GM19099 (cell line): ENCODE results near the gene CGB8.

Experiments
- POLR2A ChIP-seq: IDR thresholded peaks from 3 replicates; pipeline ENCODE4 v1.6.1; 2011; ENCODE audit warnings: low read depth; ENCODE audit not compliant: insufficient read length; ENCODE audit errors: extremely low read depth

Gene CGB8

DNA sequence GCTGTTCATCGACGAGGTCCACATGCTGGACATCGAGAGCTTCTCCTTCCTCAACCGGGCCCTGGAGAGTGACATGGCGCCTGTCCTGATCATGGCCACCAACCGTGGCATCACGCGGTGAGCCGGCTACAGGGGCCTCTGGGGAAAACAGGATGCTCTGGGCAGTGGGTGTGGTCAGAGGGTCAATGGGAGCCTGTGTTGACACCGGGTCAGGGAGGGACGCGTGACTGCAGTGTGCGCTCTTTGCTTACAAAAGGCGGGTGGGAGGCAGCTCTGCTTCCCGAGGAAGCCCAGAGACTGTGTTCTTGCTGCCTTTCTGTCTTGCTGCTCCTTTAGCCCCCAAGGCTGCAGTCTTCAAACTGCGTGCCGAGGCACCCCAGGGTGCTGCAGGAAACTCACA is 37.7 kb downstream of the CGB8 start:
- no peak for TF ChIP-seq POLR2A

DNA sequence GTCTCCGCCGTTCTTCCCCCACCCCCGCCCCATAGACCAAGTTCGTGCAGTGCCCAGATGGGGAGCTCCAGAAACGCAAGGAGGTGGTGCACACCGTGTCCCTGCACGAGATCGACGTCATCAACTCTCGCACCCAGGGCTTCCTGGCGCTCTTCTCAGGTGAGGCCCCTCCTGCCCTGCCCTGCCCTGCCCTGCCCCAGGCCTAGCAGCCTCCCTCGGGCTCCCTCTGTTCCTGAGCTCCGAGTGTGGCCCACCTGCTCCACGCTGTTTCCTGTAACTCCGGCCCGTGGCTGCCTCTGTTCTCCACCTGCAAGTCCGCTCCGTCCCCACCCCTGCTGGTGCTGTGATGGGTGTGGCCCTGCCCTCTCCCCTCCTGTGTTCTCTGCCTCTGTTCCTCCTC is 38.5 kb downstream of the CGB8 start:
- TF ChIP-seq POLR2A = no peak

DNA sequence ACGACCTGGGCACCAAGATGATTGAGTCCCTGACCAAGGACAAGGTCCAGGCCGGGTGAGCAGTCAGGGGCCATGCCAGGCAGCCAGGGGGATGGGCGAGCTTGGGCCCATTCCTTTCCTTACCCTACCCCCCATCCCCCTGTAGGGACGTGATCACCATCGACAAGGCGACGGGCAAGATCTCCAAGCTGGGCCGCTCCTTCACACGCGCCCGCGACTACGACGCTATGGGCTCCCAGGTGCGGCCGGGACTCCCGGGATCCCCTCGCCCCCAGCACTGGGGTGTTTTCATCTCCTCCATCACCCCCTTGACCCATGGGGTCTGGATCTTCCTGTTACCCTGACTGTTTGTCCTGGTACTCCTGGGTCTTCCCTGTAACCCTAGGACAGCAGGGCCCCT is 39.1 kb downstream of the CGB8 start:
- TF ChIP-seq POLR2A = no peak

DNA sequence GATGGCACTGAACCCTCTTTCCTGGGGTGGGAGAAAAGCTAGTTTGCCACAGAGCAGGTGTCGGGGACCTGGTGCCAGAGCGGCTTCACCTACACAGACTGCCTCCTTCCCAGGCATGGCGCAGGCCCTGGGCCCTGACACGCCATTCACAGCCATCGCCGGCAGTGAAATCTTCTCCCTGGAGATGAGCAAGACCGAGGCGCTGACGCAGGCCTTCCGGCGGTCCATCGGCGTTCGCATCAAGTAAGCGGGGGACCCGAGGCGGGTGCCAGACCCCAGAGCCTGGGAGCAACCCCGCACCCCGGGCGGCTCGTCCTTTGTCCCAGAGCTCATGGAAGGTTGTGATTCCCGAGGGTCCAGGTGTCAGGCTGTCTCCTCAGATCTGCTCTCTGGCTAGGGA is 42.0 kb downstream of the CGB8 start:
- TF ChIP-seq POLR2A = no peak

GRCh38 chr19:49004964-49005614 is 43.8 kb downstream of the CGB8 start:
- no peak for TF ChIP-seq POLR2A

DNA sequence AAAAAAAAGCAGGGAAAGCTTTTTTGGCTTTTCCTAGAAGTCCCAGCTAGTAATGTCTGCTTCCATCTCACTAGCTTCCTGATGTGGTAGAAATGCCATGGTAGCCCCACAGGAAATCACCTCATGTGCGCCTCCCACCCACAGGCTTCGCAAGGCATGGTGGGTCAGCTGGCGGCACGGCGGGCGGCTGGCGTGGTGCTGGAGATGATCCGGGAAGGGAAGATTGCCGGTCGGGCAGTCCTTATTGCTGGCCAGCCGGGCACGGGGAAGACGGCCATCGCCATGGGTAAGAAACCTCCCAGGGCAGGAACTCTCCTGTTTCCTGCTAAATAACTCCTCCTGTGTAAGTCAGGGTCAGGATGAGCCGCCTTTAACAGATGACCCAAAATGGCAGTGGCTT is 44.8 kb downstream of the CGB8 start:
- no peak for TF ChIP-seq POLR2A

DNA sequence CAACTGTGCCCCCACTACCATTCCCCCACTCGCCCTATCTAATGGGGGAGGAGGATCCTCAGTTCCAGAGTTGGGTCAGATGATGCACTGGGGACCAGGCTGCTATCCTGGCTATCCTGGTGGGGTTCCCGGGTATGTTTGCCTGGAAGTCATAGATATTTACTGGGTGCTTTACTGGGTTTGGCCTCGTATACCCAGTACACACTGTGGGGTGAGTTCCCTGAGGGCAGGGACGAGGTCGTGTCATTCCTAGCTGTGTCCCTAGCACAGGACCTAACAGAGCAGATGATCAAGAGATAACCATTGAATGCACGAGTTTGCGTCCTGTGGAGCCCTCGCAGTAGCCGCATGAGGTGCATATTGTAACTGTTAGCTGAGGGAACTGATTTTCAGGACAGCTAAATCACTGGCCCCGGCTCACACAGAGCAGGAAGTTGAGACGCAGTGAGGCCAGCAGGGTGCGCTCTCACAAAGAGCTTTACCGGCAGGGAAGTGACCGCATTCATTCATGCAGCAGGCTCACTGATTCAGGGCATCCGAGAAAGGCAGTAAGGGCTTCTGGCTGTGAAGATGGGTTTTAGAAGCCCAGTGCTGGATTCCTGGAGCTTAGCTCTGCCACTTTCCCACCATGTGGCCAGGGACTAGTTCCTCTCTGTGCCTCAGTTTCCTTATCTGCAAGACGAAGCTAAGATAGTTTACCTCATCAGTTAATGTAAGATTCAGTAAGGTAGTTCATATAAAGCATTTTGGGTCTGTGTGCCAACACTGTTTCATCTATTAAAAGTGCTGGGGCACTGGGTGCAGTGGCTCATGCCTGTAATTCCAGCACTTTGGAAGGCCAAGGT is 49.2 kb downstream of the CGB8 start:
- TF ChIP-seq POLR2A = no peak

DNA sequence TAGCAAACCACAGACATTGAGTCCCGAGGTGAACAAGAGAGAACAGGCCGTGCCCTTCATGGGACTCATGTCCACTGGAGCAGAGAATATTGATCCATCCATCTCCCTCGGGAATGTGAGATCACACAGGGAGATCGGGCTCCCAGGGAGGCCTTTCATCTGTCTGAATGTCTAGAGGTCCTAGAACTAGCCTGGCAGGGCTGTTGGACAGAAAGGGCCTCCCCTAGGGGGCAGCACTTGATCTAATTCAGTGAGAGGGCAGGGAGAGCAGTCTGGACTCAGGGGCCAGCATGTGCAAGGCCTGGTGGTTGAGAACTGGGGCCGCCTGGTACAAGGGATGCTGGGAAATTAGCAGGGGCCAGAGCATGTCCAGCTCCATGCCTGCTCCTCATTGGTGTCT is 50.9 kb downstream of the CGB8 start:
- no peak for TF ChIP-seq POLR2A
